HG02623 (cell line): ENCODE results near the gene RFX7.

Experiments
- ATAC-seq: cut with Tn5 transposase; IDR thresholded peaks from one replicate; pipeline ENCODE4 v1.9.1; 2021; ENCODE audit warnings: moderate library complexity; ENCODE audit not compliant: unreplicated experiment

Gene RFX7

GRCh38 chr15:56052395-56053045, 191.2 kb downstream of the RFX7 start:
- ATAC-seq = peak; percentile 63

- ATAC-seq = no peak
Measured at GRCh38 chr15:56051676-56052075, 192.0 kb downstream of the RFX7 start.

GRCh38 chr15:56049577-56049976, 194.1 kb downstream of the RFX7 start:
- ATAC-seq = no peak

- ATAC-seq = no peak
Measured at GRCh38 chr15:56047354-56047753, 196.3 kb downstream of the RFX7 start.

GRCh38 chr15:56045068-56045748, 198.5 kb downstream of the RFX7 start:
- ATAC-seq = no peak

GRCh38 chr15:56042982-56043980, 200.4 kb downstream of the RFX7 start:
- ATAC-seq = no peak

GRCh38 chr15:56042498-56042897, 201.2 kb downstream of the RFX7 start:
- no peak for ATAC-seq

- no peak for ATAC-seq
Measured at GRCh38 chr15:56042031-56042430, 201.6 kb downstream of the RFX7 start.

GRCh38 chr15:56040081-56041035, 203.3 kb downstream of the RFX7 start:
- no peak for ATAC-seq

- ATAC-seq = no peak
Measured at GRCh38 chr15:56038707-56039106, 205.0 kb downstream of the RFX7 start.

GRCh38 chr15:56038015-56038414, 205.7 kb downstream of the RFX7 start:
- no peak for ATAC-seq
